ENCODE results near the gene TANC2. TPM values are rescaled to one million over a fixed set of nuclear protein-coding genes. Genes with fewer than 3 reads are reported as not detected.
"Not testable (repeated sequence)": the region's sequence is repeated elsewhere in the genome, so short reads cannot be mapped to it uniquely, and the experiment has no call there.

Gene TANC2
- total RNA-seq, 1 experiment from 2014 or later: 1.4 TPM

GRCh38 chr17:62964506-62964905 is 1.5 kb upstream of the TANC2 start:
- DNase-seq (ENCODE audit: low spot score): no peak

GRCh38 chr17:62965174-62965685 is 805 bp upstream of the TANC2 start:
- DNase-seq (ENCODE audit: low spot score): no peak

DNA sequence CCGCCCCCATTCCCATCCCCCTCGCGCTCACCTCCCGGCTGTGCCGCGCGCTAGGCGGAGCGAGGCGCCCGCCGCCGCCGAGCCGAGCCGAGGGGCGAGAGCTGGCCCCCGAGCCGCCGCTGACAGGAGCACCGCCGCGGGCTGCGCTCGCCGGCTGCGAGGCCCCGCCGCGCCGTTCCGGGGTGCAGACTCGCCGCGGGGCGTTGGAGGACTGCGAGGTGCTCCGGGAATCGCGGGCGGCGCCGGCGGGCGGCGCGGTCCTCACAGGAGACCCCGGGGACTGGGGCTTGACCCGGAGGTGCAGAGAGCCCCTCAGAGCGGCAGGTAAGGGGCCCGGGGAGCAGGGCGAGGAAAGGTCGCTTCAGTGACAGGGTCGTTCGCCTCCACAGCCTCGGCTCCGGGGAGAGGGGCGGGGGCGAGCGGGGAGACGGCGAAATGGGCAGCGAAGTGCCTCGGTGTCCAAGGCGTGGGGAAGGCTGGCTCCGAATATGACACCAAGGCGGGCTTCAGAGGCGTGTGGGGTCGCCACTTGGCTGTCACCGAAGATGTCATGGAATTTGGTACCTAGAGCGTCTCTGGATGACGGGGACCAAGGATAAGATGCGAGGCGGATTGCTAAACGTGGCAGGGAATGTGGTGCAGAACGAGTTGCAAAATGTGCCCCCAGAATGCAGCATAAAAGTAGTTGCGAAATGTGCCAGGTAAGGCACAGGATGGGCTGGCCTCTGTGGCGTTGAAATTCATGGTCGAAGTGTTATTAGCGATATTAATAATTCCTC is 580 bp downstream of the TANC2 start:
- no peak for DNase-seq (ENCODE audit: low spot score)

GRCh38 chr17:62967205-62967529 is 1.1 kb downstream of the TANC2 start:
- no peak for DNase-seq (ENCODE audit: low spot score)

DNA sequence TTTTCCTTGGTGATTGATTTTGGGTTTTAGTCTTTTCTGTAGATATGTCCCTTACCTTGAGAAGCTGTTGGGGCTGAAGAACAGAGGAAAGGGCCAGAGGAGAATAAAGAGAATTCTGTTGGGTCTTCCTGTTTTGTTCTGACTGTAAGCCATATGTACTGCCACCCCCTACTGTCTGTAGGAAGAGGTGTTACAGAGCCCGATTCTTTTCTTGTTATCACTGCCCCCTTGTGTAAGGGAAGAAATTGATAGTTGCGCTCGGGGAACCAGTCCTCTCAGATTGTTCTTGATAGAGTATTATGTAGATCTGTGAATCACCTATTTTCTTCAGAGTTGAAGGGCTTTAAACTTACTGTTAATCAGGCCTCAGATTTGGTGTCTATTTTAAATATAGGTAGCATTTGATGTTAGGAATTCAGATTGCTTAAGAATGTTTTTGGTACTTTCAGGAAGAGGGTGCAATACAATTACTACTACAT is 2.4 kb downstream of the TANC2 start:
- peak; percentile 81 for DNase-seq (ENCODE audit: low spot score)

DNA sequence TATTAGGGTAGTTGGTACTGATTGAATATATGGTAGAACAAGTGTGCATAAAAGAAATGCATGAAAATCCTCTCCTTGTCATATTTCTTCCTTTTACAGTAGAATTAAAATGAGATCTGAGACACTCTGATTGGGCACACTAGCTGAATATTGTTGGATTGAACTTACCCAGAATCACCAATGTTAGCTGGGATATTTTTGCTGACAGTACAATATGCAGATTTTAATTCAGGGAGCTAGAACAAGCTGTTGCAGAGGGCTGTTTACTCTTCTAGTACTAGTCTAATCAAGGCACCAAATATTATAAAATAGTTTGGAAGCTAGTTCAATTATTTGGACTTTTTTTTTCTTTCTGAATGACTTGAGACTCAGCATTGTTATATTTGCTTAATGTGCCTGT is 4.6 kb downstream of the TANC2 start:
- DNase-seq (ENCODE audit: low spot score): no peak

GRCh38 chr17:62971853-62972252 is 5.8 kb downstream of the TANC2 start:
- DNase-seq (ENCODE audit: low spot score): no peak

DNA sequence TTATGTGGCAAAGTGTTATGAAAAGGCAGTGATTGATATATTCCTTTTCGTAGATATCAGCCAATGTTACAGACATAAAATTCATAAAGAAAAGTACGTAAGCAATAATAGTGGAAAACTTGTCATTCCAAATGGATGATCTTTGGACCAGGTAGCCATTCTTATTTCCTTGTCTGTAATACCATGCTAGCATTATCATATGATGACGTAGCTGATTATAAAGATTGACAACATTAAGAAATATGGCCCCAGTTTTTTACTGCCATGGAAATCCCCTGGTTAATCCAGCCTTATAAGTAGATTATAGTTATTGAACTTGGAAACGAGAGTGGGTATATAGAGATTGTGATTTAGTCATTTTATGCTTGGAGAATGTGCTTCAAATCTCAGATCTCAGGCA is 8.8 kb downstream of the TANC2 start:
- no peak for DNase-seq (ENCODE audit: low spot score)

- DNase-seq (ENCODE audit: low spot score): no peak
These were observed 9.2 kb downstream of the TANC2 start for GRCh38 chr17:62975206-62975605.

GRCh38 chr17:62976643-62977231 is 10.7 kb downstream of the TANC2 start:
- not testable (repeated sequence) for DNase-seq (ENCODE audit: low spot score)

DNA sequence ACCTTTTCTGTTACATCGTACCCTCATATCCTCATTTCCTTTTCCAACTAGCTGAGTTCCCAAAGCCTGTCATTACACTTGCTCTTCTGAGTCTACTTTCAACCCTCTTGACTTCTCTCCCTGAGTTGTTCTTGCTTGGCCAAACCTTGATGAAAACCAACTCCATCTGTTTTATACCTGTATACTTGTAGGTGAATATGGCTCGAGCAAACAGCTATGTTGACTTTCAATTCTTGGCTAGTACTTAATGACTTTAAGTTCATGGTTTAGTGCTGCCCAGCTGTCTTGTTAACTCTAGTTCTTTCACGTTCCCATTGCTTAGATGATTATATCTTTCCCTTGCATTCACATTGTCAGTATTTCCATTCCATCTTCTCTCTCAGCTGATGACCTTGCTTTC is 14.8 kb downstream of the TANC2 start:
- DNase-seq (ENCODE audit: low spot score): no peak

DNA sequence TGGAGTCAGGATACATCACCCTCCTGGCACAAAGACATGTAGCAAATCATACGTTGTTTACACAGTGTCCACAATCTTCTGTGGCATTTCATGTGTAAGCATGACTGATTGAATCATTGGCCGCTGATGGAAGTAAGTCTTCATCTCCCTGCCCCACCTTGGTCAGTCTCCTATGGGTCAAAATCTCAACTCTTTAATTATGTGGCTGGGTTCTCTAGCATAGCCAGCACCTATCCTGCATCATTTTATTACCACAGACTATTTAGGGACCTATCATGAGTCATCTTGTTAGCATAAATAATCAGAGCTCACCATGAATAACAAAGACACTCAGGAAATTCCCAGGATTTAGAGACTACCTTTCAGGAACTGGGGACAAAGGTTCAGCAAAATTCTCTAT is 15.9 kb downstream of the TANC2 start:
- DNase-seq (ENCODE audit: low spot score): no peak

GRCh38 chr17:62984801-62985200 is 18.8 kb downstream of the TANC2 start:
- no peak for DNase-seq (ENCODE audit: low spot score)

GRCh38 chr17:62986549-62986948 is 20.5 kb downstream of the TANC2 start:
- DNase-seq (ENCODE audit: low spot score): no peak

DNA sequence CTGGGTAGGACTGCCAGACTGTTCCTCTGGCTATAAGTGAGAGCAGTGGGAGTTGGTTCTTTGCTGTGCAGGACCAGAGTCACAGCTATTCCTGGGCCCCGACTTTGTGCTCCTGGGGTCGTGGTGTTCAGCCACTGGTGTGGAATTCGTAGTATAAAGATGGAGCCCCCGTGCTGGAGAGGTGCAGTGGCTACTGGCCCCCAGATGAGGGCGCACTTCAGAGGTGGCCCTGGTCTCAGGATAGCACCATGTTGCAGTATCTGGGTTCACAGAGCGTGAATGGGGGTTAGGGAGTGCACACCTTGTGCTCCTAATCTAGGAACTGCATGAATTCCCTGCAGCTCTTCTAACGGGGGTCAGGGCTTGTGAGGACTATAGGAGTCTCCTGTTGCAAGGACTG is 21.1 kb downstream of the TANC2 start:
- no peak for DNase-seq (ENCODE audit: low spot score)

DNA sequence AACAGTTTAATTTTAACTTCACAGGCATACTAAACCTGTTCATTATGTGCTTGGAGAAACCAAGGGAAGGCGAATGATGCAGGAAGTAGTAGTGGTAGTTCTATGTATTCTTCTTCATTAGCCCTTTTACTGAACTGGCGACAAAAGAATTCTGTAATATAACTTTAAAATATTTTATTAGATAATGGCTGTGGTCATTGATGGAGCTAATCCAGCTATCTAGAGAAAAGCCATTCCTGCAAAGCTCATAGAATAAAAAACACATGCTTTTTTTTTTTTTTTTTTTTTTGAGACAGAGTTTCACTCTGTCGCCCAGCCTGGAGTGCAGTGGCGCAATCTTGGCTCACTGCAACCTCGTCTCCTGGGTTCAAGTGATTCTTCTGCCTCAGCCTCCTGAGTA is 23.5 kb downstream of the TANC2 start:
- no peak for DNase-seq (ENCODE audit: low spot score)

- DNase-seq (ENCODE audit: low spot score): no peak
These were observed 28.9 kb downstream of the TANC2 start for GRCh38 chr17:62994931-62995330.

GRCh38 chr17:62995377-62995885 is 29.4 kb downstream of the TANC2 start:
- peak; percentile 54 for DNase-seq (ENCODE audit: low spot score)

GRCh38 chr17:62996221-62996620 is 30.2 kb downstream of the TANC2 start:
- no peak for DNase-seq (ENCODE audit: low spot score)

- no peak for DNase-seq (ENCODE audit: low spot score)
These were observed 32.1 kb downstream of the TANC2 start for GRCh38 chr17:62998166-62998565.

DNA sequence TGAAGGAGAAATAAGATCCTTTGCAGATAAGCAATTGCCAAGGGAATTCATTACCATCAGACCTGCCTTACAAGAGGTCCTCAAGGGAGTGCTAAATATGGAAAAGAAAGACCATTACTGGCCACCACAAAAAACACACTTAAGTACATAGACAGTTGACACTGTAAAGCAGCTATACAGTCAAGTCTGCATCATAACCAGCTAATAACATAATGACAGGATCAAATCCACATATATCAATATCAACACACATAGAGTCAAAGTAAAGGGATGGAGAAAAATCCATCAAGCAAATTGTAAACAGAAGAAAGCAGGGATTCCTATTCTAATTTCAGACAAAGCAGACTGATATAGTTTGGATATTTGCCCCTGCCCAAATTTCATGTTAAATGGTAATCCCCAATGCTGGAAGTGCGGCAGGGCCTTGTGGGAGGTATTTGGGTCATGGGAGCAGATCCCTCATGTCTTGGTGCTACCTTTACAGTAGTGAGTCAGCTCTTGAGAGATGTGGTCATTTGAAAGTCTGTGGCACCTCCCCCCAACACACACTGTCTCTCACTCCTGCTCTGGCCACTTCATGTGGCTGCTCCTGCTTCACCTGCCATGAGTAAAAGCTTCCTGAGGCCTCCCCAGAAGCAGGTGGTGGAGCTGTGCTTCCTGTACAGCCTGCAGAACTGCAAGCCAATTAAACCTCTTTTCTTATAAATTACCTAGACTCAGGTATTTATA is 32.8 kb downstream of the TANC2 start:
- DNase-seq (ENCODE audit: low spot score): no peak

- DNase-seq (ENCODE audit: low spot score): no peak
These were observed 33.7 kb downstream of the TANC2 start for GRCh38 chr17:62999736-63000135.
